ENCODE data around the gene SON.

DNA sequence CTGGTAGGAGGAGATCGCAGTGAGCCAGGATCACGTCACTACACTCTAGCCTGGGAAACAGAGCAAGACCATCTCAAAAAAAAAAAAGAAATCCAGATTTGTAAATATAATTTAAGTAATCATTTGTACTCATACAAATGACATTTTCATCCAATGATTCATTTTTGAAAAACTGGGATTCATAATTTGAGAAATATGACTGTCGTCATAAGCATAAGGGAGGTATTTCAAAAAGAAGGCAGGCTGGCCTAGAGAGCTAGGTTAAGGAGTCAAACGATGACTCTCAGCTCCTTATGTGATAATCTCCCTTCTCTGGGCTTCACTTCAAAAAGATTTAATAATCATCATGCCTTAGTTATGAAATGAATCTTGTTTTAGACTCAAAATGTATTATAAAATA lies 3.2 kb upstream of the SON start:
- TF ChIP-seq POLR2A (IDR thresholded peaks at IDR 0.05; ENCODE audit: low read depth, low read length), result no peak
- TF ChIP-seq POLR2AphosphoS5 (IDR thresholded peaks at IDR 0.05; ENCODE audit: low read depth, low read length), result no peak

All from GM12891 (cell line).